ENCODE results near the gene MYL2.

The MYL2 gene

DNA sequence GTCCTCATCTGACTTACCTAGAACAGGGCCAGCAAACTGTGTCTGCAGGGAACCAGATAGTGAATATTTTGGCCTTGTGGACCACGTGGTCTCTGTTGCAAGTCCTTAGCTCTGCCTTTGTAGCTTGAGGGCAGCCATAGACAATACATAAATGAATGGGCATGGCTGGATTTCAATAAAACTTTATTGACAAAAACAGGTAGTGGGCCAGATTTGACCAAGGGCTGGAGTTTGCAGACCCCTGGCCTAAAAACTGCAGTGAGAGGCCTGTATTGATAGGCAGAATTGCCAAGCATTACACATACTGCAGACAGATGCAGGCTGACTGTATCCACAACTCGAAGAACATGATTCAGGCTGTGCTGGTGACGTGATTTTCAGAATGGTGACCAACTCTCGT, 48.3 kb downstream of the MYL2 start:
- no peak overlapping the region for H3K27ac ChIP-seq
- DNase-seq (ENCODE audit: low spot score), result no peak
- POLR2A ChIA-PET (ENCODE audit: low non-redundant PET), result no interaction called here
- CTCF ChIA-PET, result no interaction called here
- TF ChIP-seq, protein P1, sequence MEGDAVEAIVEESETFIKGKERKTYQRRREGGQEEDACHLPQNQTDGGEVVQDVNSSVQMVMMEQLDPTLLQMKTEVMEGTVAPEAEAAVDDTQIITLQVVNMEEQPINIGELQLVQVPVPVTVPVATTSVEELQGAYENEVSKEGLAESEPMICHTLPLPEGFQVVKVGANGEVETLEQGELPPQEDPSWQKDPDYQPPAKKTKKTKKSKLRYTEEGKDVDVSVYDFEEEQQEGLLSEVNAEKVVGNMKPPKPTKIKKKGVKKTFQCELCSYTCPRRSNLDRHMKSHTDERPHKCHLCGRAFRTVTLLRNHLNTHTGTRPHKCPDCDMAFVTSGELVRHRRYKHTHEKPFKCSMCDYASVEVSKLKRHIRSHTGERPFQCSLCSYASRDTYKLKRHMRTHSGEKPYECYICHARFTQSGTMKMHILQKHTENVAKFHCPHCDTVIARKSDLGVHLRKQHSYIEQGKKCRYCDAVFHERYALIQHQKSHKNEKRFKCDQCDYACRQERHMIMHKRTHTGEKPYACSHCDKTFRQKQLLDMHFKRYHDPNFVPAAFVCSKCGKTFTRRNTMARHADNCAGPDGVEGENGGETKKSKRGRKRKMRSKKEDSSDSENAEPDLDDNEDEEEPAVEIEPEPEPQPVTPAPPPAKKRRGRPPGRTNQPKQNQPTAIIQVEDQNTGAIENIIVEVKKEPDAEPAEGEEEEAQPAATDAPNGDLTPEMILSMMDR (conservative IDR thresholded peaks at IDR 0.05; ENCODE audit: low read depth), result no peak

DNA sequence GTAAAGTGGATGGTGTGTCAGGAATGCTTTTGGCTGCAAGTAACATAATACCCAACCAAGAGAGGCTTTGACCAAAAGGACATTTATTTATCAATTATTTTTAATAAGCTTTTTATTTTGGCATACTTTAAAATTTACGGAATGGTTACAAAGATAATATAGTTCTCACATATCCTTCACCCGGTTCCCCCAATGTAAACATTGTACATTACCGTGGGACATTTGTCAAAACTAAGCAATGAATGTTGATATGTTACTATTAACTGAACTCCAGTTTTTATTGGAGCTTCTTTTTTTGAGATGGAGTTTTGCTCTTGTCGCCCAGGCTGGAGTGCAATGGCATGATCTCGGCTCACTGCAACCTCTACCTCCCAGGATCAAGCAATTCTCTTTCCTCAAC, 50.6 kb downstream of the MYL2 start:
- CTCF ChIA-PET, result interaction anchor here (0.6 to 0.7 kb wide), 2 partner anchors 46 to 419 kb away, joined by 3 to 5 read pairs; no protein-coding TSS in a partner anchor
- H3K27ac ChIP-seq, result no peak overlapping the region
- POLR2A ChIA-PET (ENCODE audit: low non-redundant PET), result no interaction called here
- TF ChIP-seq, protein P1 (conservative IDR thresholded peaks at IDR 0.05; ENCODE audit: low read depth), result no peak
- no peak for DNase-seq (ENCODE audit: low spot score)

DNA sequence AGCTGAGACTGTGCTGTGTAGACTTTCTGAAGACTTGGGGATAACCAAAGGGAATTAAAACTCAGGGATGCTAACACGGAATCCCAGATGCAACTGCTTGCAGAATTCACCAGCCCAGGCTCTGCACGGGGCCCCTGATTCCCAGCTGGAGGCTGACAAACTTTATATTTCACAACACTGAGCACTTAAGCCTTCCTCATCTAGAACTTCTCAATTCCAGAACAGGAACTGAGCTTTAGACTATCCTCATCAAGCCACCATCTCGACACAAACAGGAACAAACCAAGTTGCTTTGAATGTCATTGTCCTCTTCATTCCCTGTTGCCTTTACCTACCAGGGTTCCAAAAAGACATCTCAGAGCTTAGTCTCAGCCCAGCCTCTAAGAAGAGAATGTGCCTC, 51.4 kb downstream of the MYL2 start:
- no peak overlapping the region for H3K27ac ChIP-seq
- DNase-seq (ENCODE audit: low spot score), result no peak
- POLR2A ChIA-PET (ENCODE audit: low non-redundant PET), result no interaction called here
- TF ChIP-seq, protein P1 (conservative IDR thresholded peaks at IDR 0.05; ENCODE audit: low read depth), result no peak
- CTCF ChIA-PET, result no interaction called here

DNA sequence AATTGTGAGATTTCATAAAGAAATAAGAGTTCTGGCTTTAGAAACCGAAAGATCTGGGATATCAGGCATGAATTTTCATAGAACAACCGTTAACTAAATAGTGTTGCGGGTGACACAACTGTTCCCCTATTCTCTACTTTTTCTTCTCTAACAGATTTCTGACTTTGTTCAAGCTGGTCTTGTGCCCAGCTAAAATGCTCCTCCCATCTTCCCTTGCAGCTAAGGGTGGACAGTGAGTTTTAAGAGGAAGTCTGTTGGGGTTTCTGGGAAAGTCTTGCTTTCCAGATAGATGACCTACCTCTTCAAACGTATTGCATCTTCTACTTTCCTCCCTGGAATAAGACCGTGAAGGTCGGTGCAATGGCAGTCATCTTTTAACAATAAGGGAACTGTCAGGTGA, 54.9 kb downstream of the MYL2 start:
- ChIA-PET CTCF (no interaction called here), POLR2A (ENCODE audit: low non-redundant PET) (interaction anchor here (0.6 kb wide), 1 partner anchor 11 kb away, joined by 6 read pairs; no protein-coding TSS in a partner anchor)
- no peak overlapping the region for H3K27ac ChIP-seq
- no peak for DNase-seq (ENCODE audit: low spot score)
- TF ChIP-seq, protein P1 (conservative IDR thresholded peaks at IDR 0.05; ENCODE audit: low read depth), result no peak

DNA sequence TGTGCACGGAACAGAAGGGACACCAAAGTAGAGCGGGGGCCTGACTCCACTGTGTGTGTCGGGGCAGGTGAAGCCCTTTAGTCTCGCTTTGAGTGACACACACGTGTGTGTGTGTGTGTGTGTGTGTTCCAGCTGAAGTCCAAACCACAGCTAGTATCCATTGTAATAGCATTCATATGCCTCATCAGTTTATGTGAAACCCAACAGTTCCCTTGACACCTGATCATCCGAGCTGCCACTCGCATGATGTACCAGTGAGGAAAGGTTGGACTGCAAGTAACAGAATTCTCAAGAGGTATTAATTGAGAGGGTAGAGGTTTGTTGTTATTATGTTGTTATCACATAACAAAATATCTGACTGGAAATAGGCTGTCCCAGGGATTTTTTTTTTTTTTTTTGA, 57.2 kb downstream of the MYL2 start:
- DNase-seq (ENCODE audit: low spot score), result no peak
- CTCF ChIA-PET, result interaction anchor here (0.6 kb wide), 1 partner anchor 62 kb away, joined by 4 read pairs; no protein-coding TSS in a partner anchor
- H3K27ac ChIP-seq, result no peak overlapping the region
- TF ChIP-seq, protein P1 (conservative IDR thresholded peaks at IDR 0.05; ENCODE audit: low read depth), result no peak
- POLR2A ChIA-PET (ENCODE audit: low non-redundant PET), result no interaction called here

DNA sequence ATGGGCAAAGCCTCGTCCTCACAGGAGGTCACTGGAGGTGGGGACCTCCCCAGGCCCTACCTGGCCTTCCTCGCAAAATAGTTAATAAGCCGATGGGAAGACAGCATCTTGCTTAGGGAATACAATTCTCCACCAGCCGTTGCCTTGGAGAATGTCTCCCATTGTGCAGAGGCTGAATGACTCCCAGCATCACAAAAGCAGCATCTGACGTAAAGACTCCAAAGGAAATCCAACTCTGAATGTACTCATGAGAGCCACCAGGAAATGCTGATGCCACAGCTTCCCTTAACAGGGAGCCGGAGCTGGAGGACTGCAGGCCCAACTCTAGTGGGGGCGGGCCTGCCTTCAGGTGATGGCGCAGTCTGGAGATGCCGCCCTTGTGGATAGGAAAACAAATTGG, 58.0 kb downstream of the MYL2 start:
- CTCF ChIA-PET, result interaction anchor here (0.6 to 1.1 kb wide), 2 partner anchors 25 to 61 kb away, joined by 4 read pairs; no protein-coding TSS in a partner anchor
- TF ChIP-seq, protein P1 (conservative IDR thresholded peaks at IDR 0.05; ENCODE audit: low read depth), result no peak
- DNase-seq (ENCODE audit: low spot score), result no peak
- H3K27ac ChIP-seq, result no peak overlapping the region
- POLR2A ChIA-PET (ENCODE audit: low non-redundant PET), result interaction anchor here (0.6 kb wide), 1 partner anchor 195 kb away, joined by 10 read pairs; no protein-coding TSS in a partner anchor

Data from RWPE1 (cell line).